PC-3 (cell line): ENCODE data around the gene PLCL2. TPM values are rescaled to one million over a fixed set of nuclear protein-coding genes. Genes with fewer than 3 reads are reported as not detected.
A peak's percentile ranks its signal among the peaks of the same experiment; 100 is the strongest.

Experiments used
- ATAC-seq: fragments of 200-7000 bp; cut with Tn5 transposase; 2 replicates; pipeline ENCODE4 v1.9.1; 2020; ENCODE audit warnings: mild to moderate bottlenecking, moderate library complexity
- BruUV-seq: library from RNA; stranded (reverse); fragments of 400-500 nt; replicated peaks from 2 replicates; lab custom pipeline; 2021; lab: Mats Ljungman, UMichigan
- CTCF ChIA-PET: fragments of 300-600 bp; sonication (Branson Sonifier 250); formaldehyde crosslinking; loops from one replicate; lab custom pipeline; 2022; ENCODE audit warnings: antibody characterized with exemption; lab: Charles Lee
- POLR2A ChIA-PET: fragments of 300-600 bp; sonication (Branson Sonifier 250); formaldehyde crosslinking; loops from one replicate; lab custom pipeline; 2022; ENCODE audit warnings: antibody characterized with exemption; ENCODE audit not compliant: unreplicated experiment; lab: Charles Lee
- DNase-seq: peaks from one replicate; pipeline ENCODE4 v3.0.0-alpha.2; 2015
- H2AFZ ChIP-seq: fragments of 300-600 bp; sonication (generic); 2 replicates; pipeline ENCODE4 v1.6.0; 2016; ENCODE audit warnings: antibody characterized with exemption, low read length
- H3F3A ChIP-seq: fragments of 300-600 bp; sonication (generic); one replicate; pipeline ENCODE4 v1.6.0; 2017; ENCODE audit warnings: antibody characterized with exemption, low read length, control low read depth, mild to moderate bottlenecking; ENCODE audit not compliant: unreplicated experiment
- H3K27ac ChIP-seq: fragments of 300-600 bp; sonication (generic); 2 replicates; pipeline ENCODE4 v1.5.1; 2016; ENCODE audit warnings: mild to moderate bottlenecking, low read length
- H3K27me3 ChIP-seq: fragments of 300-600 bp; sonication (generic); 2 replicates; pipeline ENCODE4 v1.6.1; 2016; ENCODE audit warnings: low read length, mixed read lengths
- H3K36me3 ChIP-seq: fragments of 300-600 bp; sonication (generic); 2 replicates; pipeline ENCODE4 v1.6.1; 2016; ENCODE audit warnings: low read depth, mixed run types, low read length, mixed read lengths
- H3K4me1 ChIP-seq: fragments of 300-600 bp; sonication (generic); 2 replicates; pipeline ENCODE4 v1.5.1; 2016; ENCODE audit warnings: low read length; ENCODE audit not compliant: insufficient read depth
- H3K4me2 ChIP-seq: fragments of 300-600 bp; sonication (generic); 2 replicates; pipeline ENCODE4 v1.6.0; 2016; ENCODE audit warnings: low read length
- H3K4me3 ChIP-seq: fragments of 300-600 bp; sonication (generic); 2 replicates; pipeline ENCODE4 v1.5.1; 2016; ENCODE audit warnings: mild to moderate bottlenecking, low read length, mixed read lengths
- H3K79me2 ChIP-seq: fragments of 300-600 bp; sonication (generic); 2 replicates; pipeline ENCODE4 v1.6.1; 2017; ENCODE audit warnings: low read length, mixed read lengths
- H3K9ac ChIP-seq: fragments of 300-600 bp; sonication (generic); 2 replicates; pipeline ENCODE4 v1.6.0; 2016; ENCODE audit warnings: mild to moderate bottlenecking, low read length
- H3K9me2 ChIP-seq: fragments of 300-600 bp; sonication (generic); replicated peaks from 2 replicates; pipeline ENCODE4 v1.6.1; 2016; ENCODE audit warnings: mixed run types, low read length, mixed read lengths
- H3K9me3 ChIP-seq: fragments of 300-600 bp; sonication (generic); 2 replicates; pipeline ENCODE4 v1.6.1; 2016; ENCODE audit warnings: low read length, mixed read lengths
- H4K20me1 ChIP-seq: fragments of 300-600 bp; sonication (generic); 2 replicates; pipeline ENCODE4 v1.6.1; 2016; ENCODE audit warnings: low read length, mixed read lengths
- CTCF ChIP-seq: fragments of 300-600 bp; sonication (generic); conservative IDR thresholded peaks from 2 replicates; pipeline ENCODE4 v1.5.1; 2017; ENCODE audit warnings: antibody characterized with exemption, low read depth, mild to moderate bottlenecking, low read length
- EZH2 ChIP-seq: fragments of 300-600 bp; sonication (generic); IDR thresholded peaks from one replicate; pipeline ENCODE4 v1.6.1; 2017; ENCODE audit warnings: antibody characterized with exemption, mild to moderate bottlenecking, low read length; ENCODE audit not compliant: unreplicated experiment
- EZH2phosphoT487 ChIP-seq: fragments of 300-600 bp; sonication (generic); IDR thresholded peaks from 2 replicates; pipeline ENCODE4 v1.6.1; 2018; ENCODE audit warnings: mild to moderate bottlenecking, antibody characterized with exemption, low read length, borderline replicate concordance
- intact Hi-C: fragments of 100-400 bp; cut with micrococcal nuclease; formaldehyde crosslinking; loops from 2 replicates; pipeline ENCODE4 v1.9.0; 2023
- total RNA-seq: library from RNA; depleted of rRNA; stranded (reverse); fragments of >200 nt; gene quantifications from 2 replicates; pipeline ENCODE4 v1.2.3, GENCODE V29; 2014

PLCL2 gene
- total RNA-seq, 1 experiment from 2014 or later, result 9.8 TPM

- H3K9ac ChIP-seq, result no peak overlapping the region
- no peak overlapping the region for H3K4me2 ChIP-seq
- H3K4me3 ChIP-seq, result no peak overlapping the region
- BruUV-seq, result no TSS peak
- POLR2A ChIA-PET, result no interaction called here
- no peaks in the 10 kb centered on the region for H3K36me3 ChIP-seq
- no peak overlapping the region for H2AFZ ChIP-seq
- H3K9me3 ChIP-seq, result no peaks in the 10 kb centered on the region
- H3K27ac ChIP-seq, result no peak overlapping the region
- ATAC-seq, result no peak
- H3K9me2 ChIP-seq, result no peaks in the 10 kb centered on the region
- CTCF ChIA-PET, result no interaction called here
- H4K20me1 ChIP-seq, result no peaks in the 10 kb centered on the region
- H3F3A ChIP-seq, result no peaks in the 10 kb centered on the region
- no peak for DNase-seq
- no peaks in the 10 kb centered on the region for H3K27me3 ChIP-seq
- H3K79me2 ChIP-seq, result no peaks in the 10 kb centered on the region
- intact Hi-C loops, result no loop called here
- no peak for TF ChIP-seq EZH2phosphoT487
- no peaks in the 10 kb centered on the region for H3K4me1 ChIP-seq
These were observed 59.6 kb downstream of the PLCL2 start for GRCh38 chr3:16944356-16944755.

GRCh38 chr3:16945330-16945729 is 60.6 kb downstream of the PLCL2 start:
- ATAC-seq (no peak; the same call in 1 of the 2 replicates), DNase-seq (peak; percentile 24)
- intact Hi-C loops, result loop anchor here (5.0 kb wide), 1 partner anchor 343 kb away; no protein-coding TSS in a partner anchor
- H3K4me3 ChIP-seq, result no peak overlapping the region
- no peak overlapping the region for H3K27ac ChIP-seq
- POLR2A ChIA-PET, result no interaction called here
- no peak overlapping the region for H2AFZ ChIP-seq
- H3K27me3 ChIP-seq, result no peaks in the 10 kb centered on the region
- no peaks in the 10 kb centered on the region for H4K20me1 ChIP-seq
- H3K9ac ChIP-seq, result no peak overlapping the region
- CTCF ChIA-PET, result no interaction called here
- H3F3A ChIP-seq, result no peaks in the 10 kb centered on the region
- H3K9me2 ChIP-seq, result no peaks in the 10 kb centered on the region
- BruUV-seq, result no TSS peak
- no peaks in the 10 kb centered on the region for H3K36me3 ChIP-seq
- no peaks in the 10 kb centered on the region for H3K9me3 ChIP-seq
- H3K4me1 ChIP-seq, result no peaks in the 10 kb centered on the region
- no peak for TF ChIP-seq EZH2
- peak; percentile 24; the same call in 1 of the 2 replicates for TF ChIP-seq CTCF
- H3K79me2 ChIP-seq, result no peaks in the 10 kb centered on the region
- H3K4me2 ChIP-seq, result no peak overlapping the region

GRCh38 chr3:16950282-16950681 is 65.5 kb downstream of the PLCL2 start:
- CTCF ChIA-PET, result no interaction called here

More at GRCh38 chr3:16950282-16950681, 65.5 kb downstream of the PLCL2 start:
- TF ChIP-seq EZH2 (no peak), CTCF (no peak), EZH2phosphoT487 (no peak)
- Histone ChIP-seq H4K20me1 (no peaks in the 10 kb centered on the region), H3K9ac (no peak overlapping the region), H3F3A (no peaks in the 10 kb centered on the region), H3K79me2 (no peaks in the 10 kb centered on the region), H3K4me1 (no peaks in the 10 kb centered on the region), H3K27me3 (no peaks in the 10 kb centered on the region), H3K27ac (no peak overlapping the region), H2AFZ (no peak overlapping the region), H3K9me3 (no peaks in the 10 kb centered on the region), H3K4me2 (no peak overlapping the region), H3K9me2 (no peaks in the 10 kb centered on the region), H3K4me3 (no peak overlapping the region), H3K36me3 (no peaks in the 10 kb centered on the region)
- BruUV-seq, result no TSS peak
- no peak for DNase-seq
- ATAC-seq, result no peak
- POLR2A ChIA-PET, result interaction anchor here (0.6 kb wide), 1 partner anchor 64 kb away, joined by 3 read pairs; no protein-coding TSS in a partner anchor
- intact Hi-C loops, result no loop called here
